ENCODE measurements around the gene RNF183.

RNF183 gene, protein sequence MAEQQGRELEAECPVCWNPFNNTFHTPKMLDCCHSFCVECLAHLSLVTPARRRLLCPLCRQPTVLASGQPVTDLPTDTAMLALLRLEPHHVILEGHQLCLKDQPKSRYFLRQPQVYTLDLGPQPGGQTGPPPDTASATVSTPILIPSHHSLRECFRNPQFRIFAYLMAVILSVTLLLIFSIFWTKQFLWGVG

DNA sequence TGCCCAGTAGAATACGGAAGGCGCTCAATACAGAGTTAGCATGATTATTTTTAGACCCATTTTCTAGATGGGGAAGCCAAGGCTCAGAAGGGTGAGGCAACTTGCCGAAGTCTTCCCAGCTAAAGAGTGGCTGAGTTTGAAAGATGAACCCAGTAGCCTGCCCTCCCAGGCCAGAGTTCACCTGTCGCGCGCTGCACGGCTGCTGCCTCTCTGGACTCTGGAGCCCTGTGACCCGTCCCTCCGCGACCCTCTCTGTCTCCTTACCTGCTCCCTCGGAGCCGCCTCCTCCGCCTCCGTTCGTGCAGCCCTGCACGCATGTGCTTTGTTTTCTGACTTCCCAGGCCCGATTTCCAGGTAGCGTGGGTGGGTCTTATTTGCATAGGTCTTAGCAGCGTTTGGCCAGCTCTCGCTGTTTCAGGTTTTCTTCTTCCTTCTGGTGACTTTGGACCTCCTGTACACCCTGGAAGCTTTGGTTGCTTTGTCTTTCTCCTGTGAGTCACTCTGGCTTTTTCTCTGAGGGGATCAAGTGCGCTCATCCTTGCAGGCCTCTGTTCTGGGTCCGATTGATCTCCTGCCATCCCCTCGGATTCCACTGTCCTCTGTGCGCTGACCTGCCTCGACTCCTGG lies at the start of gene RNF183:
TSS of gene RNF183 (minus strand) at position 585 of the 627 bp plus-strand sequence. CDS start 5,192 bp downstream, outside the sequence.
- no peak for DNase-seq

DNA sequence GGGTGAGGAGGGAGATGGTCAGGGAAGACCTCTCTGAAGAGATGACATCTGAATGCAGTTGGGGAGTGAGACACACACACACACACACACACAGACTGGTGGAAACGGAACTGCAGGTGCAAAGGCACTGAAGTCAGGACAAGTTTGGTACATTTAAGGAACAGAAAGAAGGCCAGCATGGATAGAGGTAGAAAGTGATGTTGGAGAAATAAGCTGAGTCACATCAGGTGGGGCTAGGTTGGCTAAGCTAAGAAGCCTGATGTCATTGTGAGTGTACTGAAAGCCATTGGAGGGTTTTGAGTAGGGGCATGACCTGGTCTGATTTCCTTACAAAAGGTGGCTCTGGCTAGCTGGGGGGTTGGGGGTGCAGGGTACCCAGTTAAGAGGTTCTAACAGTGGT lies 49.2 kb upstream of the RNF183 start:
- DNase-seq: no peak

- no peak for DNase-seq
These were observed 48.8 kb upstream of the RNF183 start for GRCh38 chr9:113352006-113352405.

GRCh38 chr9:113350937-113351336 lies 47.8 kb upstream of the RNF183 start:
- peak; percentile 81 to 82 for DNase-seq

- DNase-seq: no peak
These were observed 47.0 kb upstream of the RNF183 start for GRCh38 chr9:113350107-113350661.

DNA sequence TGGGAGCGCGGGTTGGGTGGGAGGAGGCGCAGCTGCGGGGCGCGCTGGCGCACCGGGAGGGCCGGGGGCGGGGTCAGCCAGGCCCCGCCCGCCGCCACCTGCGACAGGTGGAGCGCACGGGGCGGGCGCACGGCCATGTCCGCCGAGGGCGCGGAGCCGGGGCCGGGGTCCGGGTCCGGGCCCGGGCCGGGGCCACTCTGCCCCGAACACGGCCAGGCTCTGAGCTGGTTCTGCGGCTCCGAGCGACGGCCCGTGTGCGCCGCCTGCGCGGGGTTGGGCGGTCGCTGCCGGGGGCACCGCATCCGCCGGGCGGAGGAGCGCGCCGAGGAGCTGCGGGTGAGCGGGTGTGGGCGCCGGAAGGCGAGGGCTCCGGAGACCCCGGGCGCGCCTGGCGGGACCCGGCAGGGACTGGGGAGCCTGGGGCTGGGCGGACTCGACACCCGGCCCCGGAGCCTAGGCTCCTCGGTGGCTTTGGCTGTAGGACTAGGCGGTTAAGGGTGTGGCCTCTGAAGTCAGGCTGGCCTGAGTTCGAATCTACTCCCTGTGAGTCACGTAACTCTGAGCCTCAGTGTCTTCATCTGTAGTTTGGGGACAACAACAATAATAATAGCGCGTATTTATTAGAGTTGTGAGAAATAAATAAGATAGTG lies 46.4 kb upstream of the RNF183 start, which contains the start of gene BSPRY:
TSS of gene BSPRY (plus strand) at position 97 of the 650 bp plus-strand sequence. CDS start at position 136, 39 bp downstream.
- peak; percentile 25 to 29 for DNase-seq

- DNase-seq: peak in 1 of 2 experiments; percentile 10
These were observed 45.9 kb upstream of the RNF183 start for GRCh38 chr9:113349066-113349444.

GRCh38 chr9:113348437-113348836 lies 45.3 kb upstream of the RNF183 start:
- no peak for DNase-seq

- DNase-seq: no peak
These were observed 42.5 kb upstream of the RNF183 start for GRCh38 chr9:113345671-113346070.

- no peak for DNase-seq
These were observed 42.0 kb upstream of the RNF183 start for GRCh38 chr9:113345190-113345589.

DNA sequence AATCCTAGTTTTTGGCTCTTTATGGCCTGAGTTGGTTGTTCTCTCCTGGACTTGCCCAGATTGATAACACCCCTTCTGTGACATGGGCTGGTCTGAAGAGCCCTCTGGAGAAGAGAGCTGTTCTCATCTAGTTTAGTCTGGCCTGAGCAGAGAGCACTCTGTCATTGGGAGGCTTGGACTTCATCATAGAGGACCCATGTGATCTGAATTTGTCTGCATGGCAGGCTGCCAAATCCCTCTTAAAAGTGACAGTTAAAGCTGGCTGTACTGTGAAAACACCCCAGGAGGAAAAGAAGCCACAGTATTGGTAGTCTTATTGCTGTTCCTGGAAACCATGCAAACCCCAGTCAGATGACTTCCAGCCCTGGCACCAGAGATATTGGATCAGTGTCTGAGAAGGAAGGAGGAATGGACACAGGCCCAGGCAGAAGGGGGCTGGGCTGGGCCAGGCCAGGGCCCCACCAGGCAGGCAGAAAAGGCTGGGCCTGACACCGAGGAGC lies 40.6 kb upstream of the RNF183 start:
- peak; percentile 67 to 68 for DNase-seq

DNA sequence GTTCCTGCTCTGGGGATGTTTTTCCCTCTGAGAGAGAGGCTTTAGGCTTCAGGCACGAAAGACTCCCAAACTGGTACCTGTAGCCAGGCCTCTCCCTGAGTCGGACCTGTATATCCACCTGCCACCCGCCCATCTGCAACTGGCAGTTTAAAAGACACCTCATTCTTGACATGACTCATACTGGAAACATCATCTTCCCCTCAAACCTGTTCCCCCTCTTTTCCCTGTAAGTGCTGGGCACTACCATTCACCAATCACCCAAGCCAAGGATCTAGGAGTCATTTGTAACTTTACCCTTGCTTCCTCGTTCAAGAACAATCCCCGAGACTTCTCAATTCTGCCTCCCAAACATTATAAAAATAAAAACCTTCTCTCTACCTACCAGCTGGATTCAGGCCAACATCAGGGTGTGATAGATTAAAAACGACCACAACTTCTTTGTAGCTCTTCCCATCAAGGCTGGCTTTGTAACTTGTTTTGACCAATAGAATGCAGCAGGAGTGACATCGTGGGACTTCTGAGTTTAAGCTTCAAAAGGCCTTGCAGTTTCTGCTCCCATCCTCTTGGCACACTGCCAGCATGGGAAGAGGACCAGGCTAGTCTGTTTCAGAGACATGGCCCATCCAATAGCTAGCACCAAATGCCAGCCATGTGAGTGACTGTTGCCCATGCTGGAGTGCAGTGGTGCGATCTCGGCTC lies 38.7 kb upstream of the RNF183 start:
- DNase-seq: no peak

- DNase-seq: peak; percentile 72
These were observed 37.0 kb upstream of the RNF183 start, which contains the start of gene WDR31 for GRCh38 chr9:113340011-113340699. TSS of gene WDR31 (minus strand) at chr9:113340275. CDS start at chr9:113332022, 8,253 bp downstream.

- no peak for DNase-seq
These were observed 34.5 kb upstream of the RNF183 start for GRCh38 chr9:113337714-113338113.

- DNase-seq: no peak
These were observed 28.6 kb upstream of the RNF183 start for GRCh38 chr9:113331780-113332179.

DNA sequence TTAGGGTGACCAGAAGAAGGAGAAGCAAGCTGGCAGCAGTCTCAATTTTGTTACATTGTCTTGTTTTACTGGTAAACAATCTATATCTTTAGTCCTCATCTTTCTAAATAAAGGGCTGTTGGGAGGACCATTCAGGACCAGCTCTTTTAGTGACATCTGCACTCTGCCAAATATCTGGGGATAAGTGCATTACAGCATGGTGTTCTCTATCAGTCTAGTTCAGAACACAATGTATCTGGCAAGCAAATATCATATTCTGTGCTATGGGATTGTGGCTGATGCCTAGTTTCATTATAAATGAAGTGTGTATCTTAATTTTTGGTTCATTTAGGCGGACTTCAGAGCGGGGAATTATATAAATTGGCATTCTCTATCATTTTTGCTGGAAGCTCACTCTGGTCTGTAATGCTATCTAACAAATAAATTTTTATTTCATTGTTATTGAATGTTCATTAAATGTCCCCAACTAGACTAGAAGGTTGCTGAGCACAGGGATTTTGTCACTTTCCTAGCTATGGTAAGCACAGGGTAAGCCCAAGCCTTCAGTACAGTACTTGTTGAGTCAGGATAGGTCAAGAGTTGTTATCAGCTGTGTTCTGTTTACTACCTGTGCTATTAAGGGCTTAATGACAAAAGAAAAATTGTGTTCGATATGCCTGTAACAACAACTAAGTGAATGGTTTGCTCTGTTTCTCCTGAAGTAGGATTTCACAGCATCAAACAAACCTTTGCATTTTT lies 25.0 kb upstream of the RNF183 start:
- DNase-seq: no peak

GRCh38 chr9:113326230-113326629 lies 23.1 kb upstream of the RNF183 start:
- no peak for DNase-seq

GRCh38 chr9:113322671-113323070 lies 19.5 kb upstream of the RNF183 start:
- no peak for DNase-seq

- no peak for DNase-seq
These were observed 16.9 kb upstream of the RNF183 start for GRCh38 chr9:113320051-113320450.

DNA sequence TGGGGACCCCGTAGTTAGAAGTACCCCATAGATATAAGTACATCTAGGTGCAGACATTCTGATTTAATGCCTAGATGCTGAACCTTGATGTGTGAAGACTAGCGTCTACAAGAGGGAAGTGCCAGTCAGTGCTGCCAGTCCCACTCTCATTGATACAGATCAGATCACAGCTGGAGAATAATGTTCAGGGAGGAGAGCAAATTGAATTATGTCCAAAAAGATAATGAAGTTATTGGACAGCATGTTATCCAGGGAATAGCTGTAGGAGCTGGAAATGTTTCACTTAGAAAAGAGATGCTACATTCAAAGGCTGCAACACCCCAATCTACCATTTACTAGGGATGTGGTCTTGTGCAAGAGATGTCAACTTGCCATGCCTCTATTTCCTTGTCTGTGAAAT lies 15.9 kb upstream of the RNF183 start:
- DNase-seq: no peak

- DNase-seq: no peak
These were observed 14.6 kb upstream of the RNF183 start for GRCh38 chr9:113317777-113318176.

DNA sequence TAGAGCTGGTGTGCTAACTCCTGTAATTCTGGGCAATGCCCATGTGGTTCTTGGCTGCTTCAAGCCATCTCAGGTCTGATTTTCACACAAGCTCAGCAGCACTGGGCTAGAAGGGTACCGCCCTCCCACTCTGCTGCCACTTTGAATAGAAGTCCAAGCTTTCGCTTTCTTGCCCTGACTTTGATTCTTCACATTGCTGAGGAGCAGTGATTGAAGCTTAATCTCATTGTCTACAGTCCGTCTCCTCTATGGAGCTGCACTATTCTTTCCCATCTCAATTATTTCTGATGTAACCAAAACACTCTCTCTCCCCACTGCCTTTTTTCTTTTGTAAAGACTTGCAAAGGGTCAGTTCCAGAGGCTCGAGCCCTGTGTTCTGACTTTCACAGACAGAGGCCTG lies 12.9 kb upstream of the RNF183 start:
- DNase-seq: no peak

All from AML-193 (cell line).